K562 (cell line): ENCODE results near the gene RACGAP1.

Source experiments
- CHD2 ChIP-seq: IDR thresholded peaks from 2 replicates; pipeline ENCODE4 v1.6.1; 2011; ENCODE audit warnings: low read depth, low read length
- FOSL1 ChIP-seq: fragments of 200-800 bp; sonication (Bioruptor generic); conservative IDR thresholded peaks from 2 replicates; pipeline ENCODE4 v1.6.1; 2016; ENCODE audit warnings: missing genetic modification characterization, missing compliant biosample characterization
- IRF2 ChIP-seq: sonication (generic); formaldehyde crosslinking; IDR thresholded peaks from 2 replicates; pipeline ENCODE4 v1.8.1; 2022; ENCODE audit warnings: mild to moderate bottlenecking, missing genetic modification reagents
- NR2F6 ChIP-seq: fragments of 450-650 bp; formaldehyde crosslinking; IDR thresholded peaks from 2 replicates; pipeline ENCODE4 v1.4.0; 2020; ENCODE audit warnings: mild to moderate bottlenecking
- POLR2A ChIP-seq: fragments of 450-650 bp; conservative IDR thresholded peaks from 2 replicates; pipeline ENCODE4 v1.6.1; 2016
- SMAD1 ChIP-seq: fragments of 150-350 bp; IDR thresholded peaks from 2 replicates; pipeline ENCODE4 v1.6.1; 2014; ENCODE audit warnings: low read length, low read depth; ENCODE audit not compliant: partially characterized antibody
- TAF1 ChIP-seq: IDR thresholded peaks from 2 replicates; pipeline ENCODE4 v1.6.1; 2011; ENCODE audit warnings: mild to moderate bottlenecking, low read length, moderate library complexity; ENCODE audit not compliant: insufficient read depth, control insufficient read depth, severe bottlenecking; ENCODE audit errors: extremely low read depth

DNA sequence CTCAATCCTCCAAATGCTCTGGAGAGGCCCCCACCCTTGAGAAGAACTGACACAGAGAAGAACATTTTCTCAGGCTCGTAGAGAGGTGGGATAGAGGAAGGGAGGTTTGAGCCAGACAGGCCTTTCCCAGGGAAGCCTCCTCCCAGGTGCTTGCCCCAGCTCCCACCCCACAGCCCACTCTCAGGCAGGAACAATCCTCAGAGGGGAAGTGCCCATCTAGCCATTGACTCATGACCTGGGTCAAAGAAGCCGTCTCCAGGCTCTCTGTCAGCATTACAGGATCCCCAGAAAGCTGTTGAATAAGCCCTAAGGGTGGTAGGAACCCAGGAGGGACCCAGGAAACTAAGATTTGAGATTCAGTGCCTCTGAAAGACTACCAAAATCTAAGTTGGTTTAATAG lies 48.7 kb downstream of the RACGAP1 start:
- TF ChIP-seq FOSL1 (no peak), NR2F6 (no peak), SMAD1 (no peak), CHD2 (no peak), TAF1 (no peak), IRF2 (no peak), POLR2A (no peak)
